Testis (tissue), 3 donors: ENCODE data around the gene KCNQ5. TPM values are rescaled to one million over a fixed set of nuclear protein-coding genes. Genes with fewer than 3 reads are reported as not detected.

Source experiments
- DNase-seq: peaks from one replicate; pipeline ENCODE4 v3.0.0-alpha.2; 2019
- H3K27ac ChIP-seq, 2 donors: fragments of 200-600 bp; sonication (generic); one replicate each; pipeline ENCODE4 v1.5.1; 2019
- H3K27me3 ChIP-seq: fragments of 200-600 bp; sonication (generic); one replicate; pipeline ENCODE4 v1.5.1; 2019
- H3K36me3 ChIP-seq: fragments of 200-600 bp; sonication (generic); one replicate; pipeline ENCODE4 v1.5.1; 2017; ENCODE audit warnings: low read depth; ENCODE audit errors: missing control alignments
- H3K4me1 ChIP-seq: fragments of 200-600 bp; sonication (generic); one replicate; pipeline ENCODE4 v1.5.1; 2019
- H3K4me3 ChIP-seq, 2 donors: fragments of 200-600 bp; sonication (generic); one replicate each; pipeline ENCODE4 v1.5.1; 2017 to 2019
- H3K9me3 ChIP-seq: fragments of 200-600 bp; sonication (generic); one replicate; pipeline ENCODE4 v1.5.1; 2017
- POLR2A ChIP-seq: fragments of 450-650 bp; IDR thresholded peaks from one replicate; pipeline ENCODE4 v1.6.1; 2017; ENCODE audit warnings: antibody characterized with exemption, mild to moderate bottlenecking, moderate library complexity
- WGBS, 2 donors: methylation state at CpG; one replicate each; pipeline ENCODE4 v1.1.5; 2018; 5-methylcytosine and 5-hydroxymethylcytosine counted together
- intact Hi-C: fragments of 100-400 bp; cut with DNase I; formaldehyde crosslinking; loops from one replicate; pipeline ENCODE4 v1.15.1; 2023; ENCODE audit warnings: low total_unique reads
- polyA plus RNA-seq: library from polyadenylated mRNA; stranded (reverse); fragments of 350-450 nt; fragmentation: Illumina TruSeq; extraction: RNeasy Lipid Tissue Mini Kit (QIAGEN cat#74804); gene quantifications from one replicate; pipeline ENCODE4 v1.2.3, GENCODE V29; 2014; ENCODE audit warnings: low read depth, low replicate concordance; ENCODE audit not compliant: insufficient read depth
- total RNA-seq, 2 donors: library from RNA; depleted of rRNA; stranded (reverse); fragments of >200 nt; gene quantifications; one replicate each; pipeline ENCODE4 v1.2.3, GENCODE V29; 2016
- TF ChIP-seq, protein P1 (sequence below), 3 experiments: fragments of 450-650 bp in 2 of 3; fragments of 200-600 bp in 1 of 3; sonication (generic) in 1 of 3; IDR thresholded peaks; one replicate each; pipeline ENCODE4 v1.5.1; 2016 to 2019; ENCODE audit warnings: antibody characterized with exemption in 3 of 3, mild to moderate bottlenecking in 2 of 3, moderate library complexity in 1 of 3

Gene KCNQ5
- total and polyA plus RNA-seq, 3 donors from 2014 or later: 0.43 to 1.1 (median 0.73) TPM

- DNase-seq: no peak
- no peak overlapping the region for H3K4me3 ChIP-seq
- H3K9me3 ChIP-seq: no peaks in the 10 kb centered on the region
- TF ChIP-seq, protein P1, sequence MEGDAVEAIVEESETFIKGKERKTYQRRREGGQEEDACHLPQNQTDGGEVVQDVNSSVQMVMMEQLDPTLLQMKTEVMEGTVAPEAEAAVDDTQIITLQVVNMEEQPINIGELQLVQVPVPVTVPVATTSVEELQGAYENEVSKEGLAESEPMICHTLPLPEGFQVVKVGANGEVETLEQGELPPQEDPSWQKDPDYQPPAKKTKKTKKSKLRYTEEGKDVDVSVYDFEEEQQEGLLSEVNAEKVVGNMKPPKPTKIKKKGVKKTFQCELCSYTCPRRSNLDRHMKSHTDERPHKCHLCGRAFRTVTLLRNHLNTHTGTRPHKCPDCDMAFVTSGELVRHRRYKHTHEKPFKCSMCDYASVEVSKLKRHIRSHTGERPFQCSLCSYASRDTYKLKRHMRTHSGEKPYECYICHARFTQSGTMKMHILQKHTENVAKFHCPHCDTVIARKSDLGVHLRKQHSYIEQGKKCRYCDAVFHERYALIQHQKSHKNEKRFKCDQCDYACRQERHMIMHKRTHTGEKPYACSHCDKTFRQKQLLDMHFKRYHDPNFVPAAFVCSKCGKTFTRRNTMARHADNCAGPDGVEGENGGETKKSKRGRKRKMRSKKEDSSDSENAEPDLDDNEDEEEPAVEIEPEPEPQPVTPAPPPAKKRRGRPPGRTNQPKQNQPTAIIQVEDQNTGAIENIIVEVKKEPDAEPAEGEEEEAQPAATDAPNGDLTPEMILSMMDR (IDR thresholded peaks at IDR 0.05): no peak
- no peak for TF ChIP-seq POLR2A
- H3K27ac ChIP-seq: no peak overlapping the region
- 88 to 91% methylated on average over 1 of the region's 1 CpG for WGBS, 2 donors
- no peaks in the 10 kb centered on the region for H3K36me3 ChIP-seq
- intact Hi-C loops: no loop called here
- no peaks in the 10 kb centered on the region for H3K27me3 ChIP-seq
- no peaks in the 10 kb centered on the region for H3K4me1 ChIP-seq
Measured at GRCh38 chr6:73078333-73078862, 456.5 kb downstream of the KCNQ5 start.

- DNase-seq: no peak
- Histone ChIP-seq H3K27ac (no peak overlapping the region), H3K9me3 (no peaks in the 10 kb centered on the region), H3K36me3 (no peaks in the 10 kb centered on the region), H3K4me1 (no peaks in the 10 kb centered on the region), H3K4me3 (no peak overlapping the region), H3K27me3 (no peaks in the 10 kb centered on the region)
- TF ChIP-seq POLR2A: no peak
- TF ChIP-seq, protein P1 (IDR thresholded peaks at IDR 0.05): no peak
- intact Hi-C loops: no loop called here
- 79 to 85% methylated on average over 5 of the region's 5 CpGs for WGBS, 2 donors
Measured at GRCh38 chr6:73078908-73079610, 457.2 kb downstream of the KCNQ5 start.

- intact Hi-C loops: no loop called here
- H3K4me3 ChIP-seq: no peak overlapping the region
- H3K9me3 ChIP-seq: no peaks in the 10 kb centered on the region
- DNase-seq: no peak
- no peaks in the 10 kb centered on the region for H3K27me3 ChIP-seq
- no peaks in the 10 kb centered on the region for H3K4me1 ChIP-seq
- 93 to 96% methylated on average over 3 of the region's 3 CpGs for WGBS, 2 donors
- H3K27ac ChIP-seq: no peak overlapping the region
- H3K36me3 ChIP-seq: no peaks in the 10 kb centered on the region
- no peak for TF ChIP-seq POLR2A
- TF ChIP-seq, protein P1 (IDR thresholded peaks at IDR 0.05): no peak
Measured at GRCh38 chr6:73079611-73079955, 457.7 kb downstream of the KCNQ5 start.

DNA sequence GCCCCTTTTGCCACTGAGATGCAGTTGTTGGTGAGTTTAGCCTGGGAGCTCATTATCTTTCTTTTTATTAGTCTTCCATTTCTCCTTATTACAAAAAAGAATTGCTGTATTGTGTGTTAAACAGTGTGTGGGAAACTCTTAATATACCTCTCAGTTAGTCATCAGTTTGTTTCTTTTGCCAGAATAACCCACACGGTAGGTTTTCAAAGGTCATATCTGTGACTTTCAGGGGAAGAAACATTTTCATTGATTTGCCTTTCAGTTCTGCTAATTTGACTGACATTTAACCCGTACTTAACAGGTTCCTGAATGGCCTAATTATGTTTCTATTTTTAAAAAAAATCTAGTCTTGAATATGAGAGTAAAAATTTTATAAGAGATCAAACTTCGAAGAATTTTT is 458.1 kb downstream of the KCNQ5 start:
- no peaks in the 10 kb centered on the region for H3K4me1 ChIP-seq
- intact Hi-C loops: no loop called here
- H3K27me3 ChIP-seq: no peaks in the 10 kb centered on the region
- no peak for TF ChIP-seq POLR2A
- TF ChIP-seq, protein P1 (IDR thresholded peaks at IDR 0.05): no peak
- DNase-seq: no peak
- H3K27ac ChIP-seq: no peak overlapping the region
- WGBS, 2 donors: 71 to 75% methylated on average over 3 of the region's 3 CpGs
- no peak overlapping the region for H3K4me3 ChIP-seq
- H3K36me3 ChIP-seq: no peaks in the 10 kb centered on the region
- H3K9me3 ChIP-seq: no peaks in the 10 kb centered on the region

DNA sequence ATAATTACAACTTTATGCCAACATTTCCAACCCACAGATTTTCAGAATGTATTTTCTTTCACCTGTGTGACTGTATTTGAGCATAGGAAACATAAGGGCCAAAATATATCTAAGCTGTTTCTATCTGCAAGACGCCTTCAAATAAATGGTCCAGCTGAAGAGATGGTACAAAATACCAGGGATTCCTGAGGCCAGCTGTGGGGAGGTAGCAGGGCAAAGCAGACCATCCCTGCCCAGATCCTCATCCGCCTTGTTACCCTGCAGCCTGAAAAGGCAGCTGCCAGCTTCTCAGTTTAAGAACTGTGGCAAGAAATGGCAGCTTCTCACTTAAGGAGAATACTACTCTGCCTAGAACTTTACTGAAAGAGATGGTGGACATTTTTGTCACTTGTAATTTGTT is 460.1 kb downstream of the KCNQ5 start:
- no peaks in the 10 kb centered on the region for H3K36me3 ChIP-seq
- intact Hi-C loops: no loop called here

More for the DNA sequence above, 460.1 kb downstream of the KCNQ5 start:
- no peaks in the 10 kb centered on the region for H3K27me3 ChIP-seq
- no peak for DNase-seq
- WGBS, 2 donors: 82 to 91% methylated on average over 2 of the region's 2 CpGs
- H3K27ac ChIP-seq: no peak overlapping the region
- no peaks in the 10 kb centered on the region for H3K9me3 ChIP-seq
- no peak overlapping the region for H3K4me3 ChIP-seq
- H3K4me1 ChIP-seq: no peaks in the 10 kb centered on the region
- TF ChIP-seq POLR2A: no peak
- TF ChIP-seq, protein P1 (IDR thresholded peaks at IDR 0.05): no peak
